Activated B cell treated with CpG ODN at 0.5 μM for 24 hours (primary cell): ENCODE results near the gene TRHDE. TPM values are rescaled to one million over a fixed set of nuclear protein-coding genes. Genes with fewer than 3 reads are reported as not detected.

Source experiments
- ATAC-seq: fragments of 200-7000 bp; cut with Tn5 transposase; one replicate; pipeline ENCODE4 v1.10.0; 2021; ENCODE audit warnings: low read depth, mild to moderate bottlenecking, moderate library complexity
- CTCF ChIA-PET: fragments of 350-600 bp; sonication (Branson Sonifier 250); formaldehyde crosslinking; loops from one replicate; lab custom pipeline; 2021; ENCODE audit warnings: antibody characterized with exemption; lab: Charles Lee
- POLR2A ChIA-PET: fragments of 350-600 bp; sonication (Branson Sonifier 250); formaldehyde crosslinking; loops from one replicate; lab custom pipeline; 2021; ENCODE audit warnings: antibody characterized with exemption; lab: Charles Lee
- DNase-seq: peaks from one replicate; pipeline ENCODE4 v3.0.0; 2022
- H3K27ac Mint-ChIP-seq: one replicate; pipeline ENCODE4 v1.8.0; 2020; ENCODE audit warnings: mixed read lengths
- H3K27me3 Mint-ChIP-seq: one replicate; pipeline ENCODE4 v1.8.0; 2021; ENCODE audit warnings: mixed read lengths
- H3K36me3 Mint-ChIP-seq: one replicate; pipeline ENCODE4 v1.8.0; 2021; ENCODE audit warnings: low read depth, mixed read lengths
- H3K4me1 Mint-ChIP-seq: one replicate; pipeline ENCODE4 v1.8.0; 2021; ENCODE audit warnings: mixed read lengths
- H3K4me3 Mint-ChIP-seq: one replicate; pipeline ENCODE4 v1.8.0; 2020; ENCODE audit warnings: mild to moderate bottlenecking, mixed read lengths
- H3K9me3 Mint-ChIP-seq: one replicate; pipeline ENCODE4 v1.8.0; 2020; ENCODE audit warnings: mixed read lengths
- intact Hi-C: fragments of 100-400 bp; cut with micrococcal nuclease; formaldehyde crosslinking; loops from one replicate; pipeline ENCODE4 v1.15.1; 2024
- total RNA-seq: library from RNA; stranded (reverse); gene quantifications from 2 replicates; pipeline ENCODE4 v1.2.3, GENCODE V29; 2022
- TF ChIP-seq, protein P1 (sequence below): fragments of 200-600 bp; IDR thresholded peaks from one replicate; pipeline ENCODE4 v1.8.0; 2022; ENCODE audit warnings: antibody characterized with exemption, mild to moderate bottlenecking

TRHDE gene
- total RNA-seq, 1 donor from 2014 or later = not detected

- TF ChIP-seq, protein P1, sequence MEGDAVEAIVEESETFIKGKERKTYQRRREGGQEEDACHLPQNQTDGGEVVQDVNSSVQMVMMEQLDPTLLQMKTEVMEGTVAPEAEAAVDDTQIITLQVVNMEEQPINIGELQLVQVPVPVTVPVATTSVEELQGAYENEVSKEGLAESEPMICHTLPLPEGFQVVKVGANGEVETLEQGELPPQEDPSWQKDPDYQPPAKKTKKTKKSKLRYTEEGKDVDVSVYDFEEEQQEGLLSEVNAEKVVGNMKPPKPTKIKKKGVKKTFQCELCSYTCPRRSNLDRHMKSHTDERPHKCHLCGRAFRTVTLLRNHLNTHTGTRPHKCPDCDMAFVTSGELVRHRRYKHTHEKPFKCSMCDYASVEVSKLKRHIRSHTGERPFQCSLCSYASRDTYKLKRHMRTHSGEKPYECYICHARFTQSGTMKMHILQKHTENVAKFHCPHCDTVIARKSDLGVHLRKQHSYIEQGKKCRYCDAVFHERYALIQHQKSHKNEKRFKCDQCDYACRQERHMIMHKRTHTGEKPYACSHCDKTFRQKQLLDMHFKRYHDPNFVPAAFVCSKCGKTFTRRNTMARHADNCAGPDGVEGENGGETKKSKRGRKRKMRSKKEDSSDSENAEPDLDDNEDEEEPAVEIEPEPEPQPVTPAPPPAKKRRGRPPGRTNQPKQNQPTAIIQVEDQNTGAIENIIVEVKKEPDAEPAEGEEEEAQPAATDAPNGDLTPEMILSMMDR = no peak
- ATAC-seq (no peak), DNase-seq (no peak)
- CTCF ChIA-PET = no interaction called here
- POLR2A ChIA-PET = no interaction called here
- H3K4me1 Mint-ChIP-seq = no peaks in the 10 kb centered on the region
- H3K27ac Mint-ChIP-seq = no peak overlapping the region
- H3K9me3 Mint-ChIP-seq = peaks cover 7% of the 10 kb centered on the region
- no peaks in the 10 kb centered on the region for H3K36me3 Mint-ChIP-seq
- H3K4me3 Mint-ChIP-seq = no peak overlapping the region
- intact Hi-C loops = no loop called here
- H3K27me3 Mint-ChIP-seq = no peaks in the 10 kb centered on the region
Measured at GRCh38 chr12:72716221-72716620, 444.1 kb downstream of the TRHDE start.

DNA sequence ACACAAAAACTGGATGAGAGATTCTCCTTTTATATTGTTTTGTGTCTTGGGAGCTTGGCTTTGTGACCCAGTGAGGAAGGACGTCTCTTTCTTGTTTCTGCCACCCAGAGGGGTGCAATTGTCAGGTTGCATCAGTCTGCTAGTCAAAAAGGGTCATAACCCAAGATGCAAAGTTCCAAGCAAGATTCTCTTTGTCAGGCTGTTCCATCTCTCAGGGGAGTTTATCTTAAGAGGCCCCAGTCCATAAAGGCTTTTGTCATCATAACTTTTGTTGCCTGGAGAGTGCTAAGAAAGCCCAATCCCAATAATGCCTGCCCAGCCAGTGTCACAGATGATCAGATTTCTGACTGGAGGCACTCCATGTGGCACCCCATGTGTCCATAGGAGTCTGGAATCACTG lies 444.9 kb downstream of the TRHDE start:
- TF ChIP-seq, protein P1 = no peak

More for the DNA sequence above, 444.9 kb downstream of the TRHDE start:
- DNase-seq (no peak), ATAC-seq (no peak)
- no peaks in the 10 kb centered on the region for H3K36me3 Mint-ChIP-seq
- no peaks in the 10 kb centered on the region for H3K4me1 Mint-ChIP-seq
- CTCF ChIA-PET = no interaction called here
- no peak overlapping the region for H3K27ac Mint-ChIP-seq
- no peak overlapping the region for H3K4me3 Mint-ChIP-seq
- POLR2A ChIA-PET = no interaction called here
- intact Hi-C loops = no loop called here
- H3K9me3 Mint-ChIP-seq = peaks cover 7% of the 10 kb centered on the region
- H3K27me3 Mint-ChIP-seq = no peaks in the 10 kb centered on the region
